Measurements from ENCODE around the gene GBE1. TPM values are rescaled to one million over a fixed set of nuclear protein-coding genes. Genes with fewer than 3 reads are reported as not detected.

GBE1 gene
- total and polyA plus RNA-seq, 9 of the 15 experiments (the other 6 are each of a cell fraction or from before 2014, with no cell fraction given) = 7.9 to 25.6 (median 13.1) TPM

- Histone ChIP-seq H3K4me1 (replicated peaks in 1 of 2; ENCODE audit: control insufficient read depth in 2 of 2, insufficient read depth in 2 of 2, low read length in 2 of 2) (no peaks in the 10 kb centered on the region; a peak in 1 of 5 replicates), H3K79me2 (ENCODE audit: control insufficient read depth, insufficient read depth, low read length) (peaks cover 6% of the 10 kb centered on the region; the same call in 1 of the 3 replicates), H3K4me3 (no peak overlapping the region), H2AFZ (ENCODE audit: low read depth, low read length) (no peak overlapping the region), H3K27ac (ENCODE audit: extremely low read depth, low read depth, low read length) (no peak overlapping the region), H3K36me3 (ENCODE audit: control insufficient read depth, insufficient read depth, low read length) (peaks cover 12% of the 10 kb centered on the region; the same call in 2 of the 3 replicates), H3K27me3 (ENCODE audit: control insufficient read depth in 2 of 2, insufficient read depth in 2 of 2, low read length in 2 of 2) (no peaks in the 10 kb centered on the region), H3K9me3 (replicated peaks; ENCODE audit: control insufficient read depth, insufficient read depth, low read depth, low read length) (no peaks in the 10 kb centered on the region), H3K4me2 (ENCODE audit: insufficient read depth, low read length) (no peak overlapping the region), H4K20me1 (replicated peaks; ENCODE audit: control insufficient read depth, insufficient read depth, low read length) (no peaks in the 10 kb centered on the region), H3K9ac (ENCODE audit: insufficient read depth in 1 of 2, low read depth in 2 of 2, low read length in 2 of 2) (no peak overlapping the region), H3K9me1 (ENCODE audit: control insufficient read depth, insufficient read depth, low read length) (no peaks in the 10 kb centered on the region)
- TF ChIP-seq GTF2F1 (IDR thresholded peaks at IDR 0.05; ENCODE audit: low read depth, low read length) (no peak), ZNF561 (CRISPR knock-in tag; conservative IDR thresholded peaks at IDR 0.05) (no peak), TCF3 (CRISPR knock-in tag; IDR thresholded peaks at IDR 0.05) (no peak), C11orf30 (IDR thresholded peaks at IDR 0.05; ENCODE audit: low read depth) (no peak)
- no TSS peak for BruUV-seq (replicated peaks)
- in situ Hi-C loops (cut with MboI) = no loop called here
- FAIRE-seq = no peak
- intact Hi-C loops (cut with micrococcal nuclease) = no loop called here
- ChIA-PET CTCF (ENCODE audit: low intra/inter-chr PET ratio) (no interaction called here), POLR2A (interaction anchor here (0.6 to 1.4 kb wide), 2 partner anchors 9 to 1530 kb away, joined by 3 to 8 read pairs; partner anchors contain the start of gene GBE1)
- no peak for ATAC-seq
- DNase-seq (ENCODE audit: extremely low read depth in 1 of 4, low spot score in 3 of 4) = no peak
Observed at GRCh38 chr3:81752604-81753003, 8.8 kb downstream of the GBE1 start.

DNA sequence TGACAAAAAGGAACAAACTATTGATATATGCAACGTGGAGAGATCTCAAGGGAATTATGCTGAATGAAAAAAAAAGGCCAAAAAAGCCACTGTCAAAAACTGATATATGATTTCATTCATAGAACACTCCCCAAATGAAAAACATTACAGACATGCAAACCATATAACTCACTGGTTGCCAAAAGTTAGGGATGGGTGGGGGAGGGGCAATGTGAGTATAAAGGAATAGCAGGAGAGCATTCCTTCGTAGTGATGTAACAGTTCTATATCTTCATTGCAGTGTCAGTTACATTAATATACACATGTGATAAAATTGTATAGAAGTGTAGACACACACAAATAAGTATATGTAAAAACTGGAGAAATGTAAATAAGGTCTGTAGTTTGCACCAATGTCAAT is 12.2 kb downstream of the GBE1 start:
- H3K79me2 ChIP-seq (ENCODE audit: control insufficient read depth, insufficient read depth, low read length) = no peaks in the 10 kb centered on the region; the same call in 2 of the 3 replicates
- H3K9ac ChIP-seq (ENCODE audit: insufficient read depth in 1 of 2, low read depth in 2 of 2, low read length in 2 of 2) = no peak overlapping the region
- peaks cover 11% of the 10 kb centered on the region; the same call in 2 of the 3 replicates for H3K36me3 ChIP-seq (ENCODE audit: control insufficient read depth, insufficient read depth, low read length)
- H2AFZ ChIP-seq (ENCODE audit: low read depth, low read length) = no peak overlapping the region
- DNase-seq (ENCODE audit: extremely low read depth in 1 of 4, low spot score in 3 of 4) (no peak), FAIRE-seq (no peak), ATAC-seq (no peak)
- ChIA-PET POLR2A (interaction anchor here (0.7 kb wide), 1 partner anchor 21 kb away, joined by 3 read pairs; no protein-coding TSS in a partner anchor), CTCF (ENCODE audit: low intra/inter-chr PET ratio) (no interaction called here)
- H3K27ac ChIP-seq (ENCODE audit: extremely low read depth, low read depth, low read length) = no peak overlapping the region
- no peaks in the 10 kb centered on the region for H3K9me3 ChIP-seq (replicated peaks; ENCODE audit: control insufficient read depth, insufficient read depth, low read depth, low read length)
- peaks cover 0 to 3% of the 10 kb centered on the region in 2 experiments; a peak in 3 of 5 replicates for H3K4me1 ChIP-seq (replicated peaks in 1 of 2; ENCODE audit: control insufficient read depth in 2 of 2, insufficient read depth in 2 of 2, low read length in 2 of 2)
- H3K4me2 ChIP-seq (ENCODE audit: insufficient read depth, low read length) = no peak overlapping the region
- no peaks in the 10 kb centered on the region for H3K9me1 ChIP-seq (ENCODE audit: control insufficient read depth, insufficient read depth, low read length)
- BruUV-seq (replicated peaks) = no TSS peak
- TF ChIP-seq L3MBTL2 (IDR thresholded peaks at IDR 0.05) = no peak
- no peak for TF ChIP-seq NCOA2 (IDR thresholded peaks at IDR 0.05; ENCODE audit: partially characterized antibody in 2 of 2)
- TF ChIP-seq ZNF830 (CRISPR knock-in tag; IDR thresholded peaks at IDR 0.05) = no peak
- no peak for TF ChIP-seq WHSC1 (IDR thresholded peaks at IDR 0.05; ENCODE audit: low read length)
- TF ChIP-seq POLR3G (IDR thresholded peaks at IDR 0.05; ENCODE audit: extremely low read depth, insufficient read length, insufficient replicate concordance) = no peak
- no peak for TF ChIP-seq MYBL2 (IDR thresholded peaks at IDR 0.05; ENCODE audit: low read depth)
- TF ChIP-seq MYBL2 (CRISPR knock-in tag; IDR thresholded peaks at IDR 0.05; ENCODE audit: borderline replicate concordance) = no peak
- TF ChIP-seq ZNF79 (CRISPR knock-in tag; IDR thresholded peaks at IDR 0.05; ENCODE audit: low read depth) = no peak
- no peak for TF ChIP-seq NFRKB (IDR thresholded peaks at IDR 0.05; ENCODE audit: low read depth)
- TF ChIP-seq SRSF7 (optimal IDR thresholded peaks at IDR 0.05; ENCODE audit: low read depth, low read length) = no peak
- TF ChIP-seq GTF2A2 (tag; IDR thresholded peaks at IDR 0.05) = no peak
- no peak for TF ChIP-seq ZNF668 (CRISPR knock-in tag; IDR thresholded peaks at IDR 0.05)
- TF ChIP-seq XRCC5 (IDR thresholded peaks at IDR 0.05; ENCODE audit: low read depth, low read length) = no peak
- no peak for TF ChIP-seq ARID2 (IDR thresholded peaks at IDR 0.05)
- TF ChIP-seq ZNF589 (CRISPR knock-in tag; IDR thresholded peaks at IDR 0.05; ENCODE audit: low read depth) = no peak
- TF ChIP-seq ZNF644 (tag; IDR thresholded peaks at IDR 0.05; ENCODE audit: low read depth) = no peak
- H4K20me1 ChIP-seq (replicated peaks; ENCODE audit: control insufficient read depth, insufficient read depth, low read length) = no peaks in the 10 kb centered on the region
- intact Hi-C loops (cut with micrococcal nuclease) = no loop called here
- WGBS (ENCODE audit: insufficient coverage, low coverage, missing lambda C conversion rate) = 86% methylated on average over 2 of the region's 2 CpGs
- in situ Hi-C loops (cut with MboI) = no loop called here
- H3K27me3 ChIP-seq (ENCODE audit: control insufficient read depth in 2 of 2, insufficient read depth in 2 of 2, low read length in 2 of 2) = no peaks in the 10 kb centered on the region
- H3K4me3 ChIP-seq = no peak overlapping the region
